ENCODE results near the gene MTCL1.

DNA sequence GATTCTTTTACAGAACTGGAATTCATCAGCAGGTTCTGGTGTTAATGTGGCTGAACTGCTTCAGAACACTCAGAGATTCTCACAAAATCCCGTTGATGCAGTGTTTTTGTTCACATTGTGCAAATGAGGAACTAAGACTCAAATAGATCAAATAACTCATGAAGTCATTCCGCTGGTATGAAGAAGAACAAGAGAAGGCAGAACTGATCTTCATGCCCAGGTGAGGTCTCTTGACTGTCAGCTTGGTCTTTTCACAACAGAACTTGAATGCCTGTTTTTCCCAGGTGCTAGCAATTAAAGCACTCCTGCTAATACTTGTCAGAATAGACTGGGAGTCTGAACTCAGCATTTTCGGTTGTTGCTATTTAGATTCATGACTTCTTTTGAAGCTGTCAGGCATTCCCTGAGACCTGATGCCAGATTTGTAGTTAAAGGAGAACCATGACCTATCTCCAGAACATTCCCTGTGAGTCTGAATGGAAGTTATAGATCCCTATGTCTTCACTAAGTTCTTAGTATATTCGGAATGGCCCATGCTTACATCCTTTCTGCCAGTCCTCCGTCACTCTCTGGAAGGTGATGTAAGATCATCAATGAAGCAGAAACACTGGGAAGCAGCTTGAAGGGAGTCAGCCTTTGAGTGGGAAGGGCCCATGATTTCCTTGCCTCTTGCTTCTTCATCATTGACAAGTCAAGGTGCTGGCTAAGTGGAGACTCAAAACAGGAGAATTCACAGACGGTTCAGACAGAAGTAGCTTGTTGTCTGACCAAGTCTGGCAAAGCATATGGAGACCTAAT lies 155.7 kb downstream of the MTCL1 start:
- TF ChIP-seq, protein P1, sequence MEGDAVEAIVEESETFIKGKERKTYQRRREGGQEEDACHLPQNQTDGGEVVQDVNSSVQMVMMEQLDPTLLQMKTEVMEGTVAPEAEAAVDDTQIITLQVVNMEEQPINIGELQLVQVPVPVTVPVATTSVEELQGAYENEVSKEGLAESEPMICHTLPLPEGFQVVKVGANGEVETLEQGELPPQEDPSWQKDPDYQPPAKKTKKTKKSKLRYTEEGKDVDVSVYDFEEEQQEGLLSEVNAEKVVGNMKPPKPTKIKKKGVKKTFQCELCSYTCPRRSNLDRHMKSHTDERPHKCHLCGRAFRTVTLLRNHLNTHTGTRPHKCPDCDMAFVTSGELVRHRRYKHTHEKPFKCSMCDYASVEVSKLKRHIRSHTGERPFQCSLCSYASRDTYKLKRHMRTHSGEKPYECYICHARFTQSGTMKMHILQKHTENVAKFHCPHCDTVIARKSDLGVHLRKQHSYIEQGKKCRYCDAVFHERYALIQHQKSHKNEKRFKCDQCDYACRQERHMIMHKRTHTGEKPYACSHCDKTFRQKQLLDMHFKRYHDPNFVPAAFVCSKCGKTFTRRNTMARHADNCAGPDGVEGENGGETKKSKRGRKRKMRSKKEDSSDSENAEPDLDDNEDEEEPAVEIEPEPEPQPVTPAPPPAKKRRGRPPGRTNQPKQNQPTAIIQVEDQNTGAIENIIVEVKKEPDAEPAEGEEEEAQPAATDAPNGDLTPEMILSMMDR (IDR thresholded peaks at IDR 0.05) = no peak
- no peak for TF ChIP-seq POLR2A (IDR thresholded peaks at IDR 0.05)

Measured in heart left ventricle (tissue), 13 donors.